ENCODE measurements around the gene CD247.
A peak's percentile ranks its signal among the peaks of the same experiment; 100 is the strongest.

Gene CD247

DNA sequence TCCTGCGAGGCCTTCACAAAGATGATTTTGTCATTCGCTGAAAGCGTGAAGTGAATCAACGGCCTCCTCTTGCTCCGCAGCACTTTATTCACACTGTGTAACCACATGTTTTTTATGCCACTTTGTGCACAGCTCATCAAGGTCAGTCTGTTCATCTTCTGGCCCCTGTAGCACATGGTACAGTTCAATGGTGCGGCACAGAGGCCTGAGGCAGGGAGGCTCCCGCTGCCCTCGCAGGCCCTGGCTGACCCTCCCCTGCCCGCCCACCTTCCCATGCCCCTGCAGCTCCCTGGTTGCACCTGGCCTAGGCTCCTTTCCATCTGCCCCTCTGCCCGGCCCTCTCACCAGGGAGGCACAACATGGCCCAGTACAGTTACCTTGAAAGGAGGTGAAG, 87.5 kb downstream of the CD247 start:
- H3K4me3 ChIP-seq (ENCODE audit: low read depth, low read length), result no peak overlapping the region
- TF ChIP-seq CTCF (IDR thresholded peaks at IDR 0.05; ENCODE audit: insufficient read depth, low read depth, low read length, missing control alignments), result no peak
- no peak for DNase-seq (ENCODE audit: low read depth)

- no peak for TF ChIP-seq CTCF (IDR thresholded peaks at IDR 0.05; ENCODE audit: insufficient read depth, low read depth, low read length, missing control alignments)
- no peak overlapping the region for H3K4me3 ChIP-seq (ENCODE audit: low read depth, low read length)
- peak; percentile 64 for DNase-seq (ENCODE audit: low read depth)
These were observed 88.0 kb downstream of the CD247 start for GRCh38 chr1:167430134-167430848.

- no peak for TF ChIP-seq CTCF (IDR thresholded peaks at IDR 0.05; ENCODE audit: insufficient read depth, low read depth, low read length, missing control alignments)
- no peak overlapping the region for H3K4me3 ChIP-seq (ENCODE audit: low read depth, low read length)
- DNase-seq (ENCODE audit: low read depth), result peak; percentile 61
These were observed 88.7 kb downstream of the CD247 start for GRCh38 chr1:167429612-167430011.

GRCh38 chr1:167428395-167428794, 89.9 kb downstream of the CD247 start:
- TF ChIP-seq CTCF (IDR thresholded peaks at IDR 0.05; ENCODE audit: insufficient read depth, low read depth, low read length, missing control alignments), result no peak
- no peak overlapping the region for H3K4me3 ChIP-seq (ENCODE audit: low read depth, low read length)
- no peak for DNase-seq (ENCODE audit: low read depth)

GRCh38 chr1:167427848-167428247, 90.5 kb downstream of the CD247 start:
- no peak overlapping the region for H3K4me3 ChIP-seq (ENCODE audit: low read depth, low read length)
- DNase-seq (ENCODE audit: low read depth), result no peak
- no peak for TF ChIP-seq CTCF (IDR thresholded peaks at IDR 0.05; ENCODE audit: insufficient read depth, low read depth, low read length, missing control alignments)

DNA sequence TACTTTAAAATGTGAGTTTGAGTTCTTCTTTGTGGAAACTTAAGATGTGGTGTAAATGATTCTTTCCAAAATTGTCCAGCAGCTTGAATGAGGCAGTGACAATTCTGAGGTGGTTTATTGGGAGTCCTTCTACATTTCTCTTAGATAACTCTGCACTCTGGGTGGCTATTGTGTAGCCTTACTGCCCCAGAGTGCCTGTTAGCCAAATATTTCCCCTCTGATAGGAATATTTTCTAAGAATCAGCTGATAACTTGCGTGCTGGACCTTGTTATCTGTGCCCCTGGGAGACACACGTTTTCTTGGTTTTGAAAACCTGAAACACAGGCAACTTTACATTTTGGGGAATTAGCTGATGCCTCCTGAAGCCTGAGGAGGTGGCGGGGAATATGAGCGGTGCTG, 91.6 kb downstream of the CD247 start:
- no peak for TF ChIP-seq CTCF (IDR thresholded peaks at IDR 0.05; ENCODE audit: insufficient read depth, low read depth, low read length, missing control alignments)
- no peak for DNase-seq (ENCODE audit: low read depth)

DNA sequence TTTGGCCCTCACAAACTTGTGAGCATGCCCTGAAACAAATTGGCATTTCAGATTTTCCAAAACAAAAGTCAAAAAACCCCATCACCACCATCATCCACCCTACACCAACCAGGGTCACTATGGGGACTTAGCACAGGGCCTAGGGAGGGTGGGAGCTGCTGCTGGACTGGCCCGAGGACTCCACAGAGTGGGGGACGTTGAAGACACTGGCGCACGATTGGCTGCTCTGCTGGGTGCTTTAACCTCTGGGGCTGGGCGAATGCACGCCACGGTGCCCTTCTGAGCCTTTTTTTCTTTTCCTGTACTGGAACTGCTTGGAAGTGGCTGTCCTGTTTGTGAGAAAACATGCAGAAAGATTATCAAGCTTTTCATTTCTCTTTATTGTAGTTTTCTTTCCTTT, 92.8 kb downstream of the CD247 start:
- DNase-seq (ENCODE audit: low read depth), result no peak
- TF ChIP-seq CTCF (IDR thresholded peaks at IDR 0.05; ENCODE audit: insufficient read depth, low read depth, low read length, missing control alignments), result no peak
- H3K4me3 ChIP-seq (ENCODE audit: low read depth, low read length), result no peak overlapping the region

More for the DNA sequence above, 91.6 kb downstream of the CD247 start:
- H3K4me3 ChIP-seq (ENCODE audit: low read depth, low read length), result no peak overlapping the region
